GM19025 (cell line): ENCODE results near the gene SARDH.

ENCODE experiments used
- ATAC-seq: cut with Tn5 transposase; IDR thresholded peaks from one replicate; pipeline ENCODE4 v1.9.1; 2021; ENCODE audit warnings: mild to moderate bottlenecking, low read depth, moderate library complexity; ENCODE audit not compliant: unreplicated experiment

Gene SARDH

DNA sequence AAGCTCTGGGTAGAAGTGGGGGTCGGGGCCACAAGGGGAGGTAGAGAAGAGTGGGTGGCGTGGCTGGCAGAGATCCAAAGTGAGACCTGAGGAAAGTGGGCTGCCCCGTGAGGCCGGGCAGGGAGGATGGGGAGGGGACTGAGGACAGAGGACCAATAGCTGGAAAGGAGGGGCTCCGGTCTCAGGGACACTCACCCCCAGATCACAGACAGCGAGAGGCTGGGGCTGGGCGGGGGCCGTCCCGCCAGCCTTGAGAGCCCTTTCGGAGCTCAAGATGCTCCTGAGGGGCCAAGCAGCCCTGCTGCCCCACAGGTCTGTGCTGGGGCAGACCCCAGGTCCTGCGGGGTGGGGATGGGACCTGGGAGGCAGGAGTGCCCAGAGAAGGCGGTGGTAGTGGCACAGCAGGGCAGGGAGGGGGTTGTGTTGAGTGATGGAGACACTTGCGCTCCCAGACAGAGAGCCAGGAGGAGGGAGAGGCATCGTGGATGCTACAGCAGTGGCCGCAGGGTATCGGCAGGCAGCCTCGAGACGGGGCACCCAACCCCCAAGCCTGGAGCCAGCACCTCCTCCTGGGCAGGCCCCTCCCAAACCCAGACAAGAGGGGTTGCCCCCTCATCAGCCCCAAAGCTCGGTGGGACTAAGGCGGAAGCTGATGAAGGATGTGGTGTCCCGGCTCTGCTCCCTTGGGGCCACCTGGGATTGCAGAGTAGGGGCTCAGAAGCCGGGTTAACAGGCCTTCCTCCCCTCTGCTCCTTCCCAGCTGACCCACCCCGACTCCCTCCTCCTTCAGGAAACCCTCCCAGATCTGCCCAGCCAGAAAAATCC, 3.4 kb downstream of the SARDH start:
- no peak for ATAC-seq

- ATAC-seq = no peak
Measured at GRCh38 chr9:133733796-133734533, 4.2 kb downstream of the SARDH start.

GRCh38 chr9:133733421-133733795, 4.7 kb downstream of the SARDH start:
- no peak for ATAC-seq

DNA sequence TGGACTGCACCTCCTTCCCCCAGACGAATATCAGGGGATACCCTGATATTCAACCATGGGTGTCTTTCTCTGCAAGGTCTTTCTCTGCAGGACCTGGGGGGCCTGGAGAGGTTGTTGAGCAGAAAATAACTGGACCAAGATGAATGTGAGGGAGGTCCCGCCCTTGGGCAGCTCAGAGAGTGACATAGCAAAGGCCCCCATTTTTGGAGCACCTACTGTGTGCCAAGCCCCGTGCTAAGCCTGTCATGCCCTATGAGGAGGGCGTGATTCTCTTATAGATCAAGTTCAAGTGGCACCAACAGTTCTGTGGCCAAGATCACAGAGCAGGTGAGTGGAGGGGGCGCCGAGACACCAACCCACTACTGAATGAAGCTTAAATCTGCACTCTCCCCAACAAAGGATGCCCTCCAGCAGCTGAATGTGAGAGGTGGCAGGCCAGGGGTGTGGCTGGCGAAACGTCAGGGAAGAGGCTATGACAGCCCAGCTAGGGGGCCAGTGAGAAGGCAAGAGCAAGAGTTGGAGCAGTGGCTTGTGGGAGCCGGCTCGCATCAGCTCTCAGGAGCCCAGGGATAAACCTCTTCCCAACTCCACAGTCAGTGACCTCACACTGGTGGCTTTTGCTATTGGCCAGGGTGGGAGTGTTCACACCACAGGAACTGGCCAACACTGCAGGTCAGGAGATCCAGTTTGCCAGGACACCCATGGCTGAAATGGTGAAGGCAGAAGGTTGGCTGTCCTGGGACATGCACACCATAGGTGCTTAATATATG, 5.3 kb downstream of the SARDH start:
- ATAC-seq = no peak

GRCh38 chr9:133731876-133732638, 6.1 kb downstream of the SARDH start:
- no peak for ATAC-seq

GRCh38 chr9:133730994-133731715, 7.0 kb downstream of the SARDH start:
- no peak for ATAC-seq

DNA sequence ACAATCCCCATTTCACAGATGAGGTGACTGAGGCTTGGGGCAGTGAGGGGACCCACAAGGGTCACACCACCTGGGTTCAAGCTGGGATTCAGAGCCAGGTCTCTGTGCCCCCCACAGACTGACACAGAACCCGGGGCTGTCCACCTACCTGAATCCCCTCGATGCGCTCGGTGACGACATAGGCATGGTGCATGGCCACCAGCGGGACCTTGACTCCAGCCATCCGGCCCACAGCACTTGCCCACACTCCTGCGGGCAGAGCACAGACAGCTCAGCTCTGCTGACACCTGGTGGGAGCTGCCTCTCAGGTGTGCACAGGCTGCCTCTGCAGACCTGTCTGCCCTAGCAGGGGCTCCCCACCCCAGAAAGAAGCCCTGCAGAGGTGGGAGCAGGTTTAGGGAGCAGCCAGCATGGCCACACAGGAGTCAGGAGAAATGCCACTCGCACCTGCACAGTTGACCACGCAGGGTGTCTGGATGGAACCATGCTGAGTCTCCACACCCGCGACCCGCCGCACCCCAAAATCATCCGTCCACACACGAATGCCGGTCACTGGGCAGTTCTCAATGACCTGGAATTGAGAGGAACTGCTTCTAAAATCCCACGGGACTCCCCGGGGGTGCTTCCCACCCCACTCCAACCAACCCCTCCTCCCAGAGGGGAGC, 8.4 kb downstream of the SARDH start:
- ATAC-seq = no peak

GRCh38 chr9:133728856-133729616, 9.1 kb downstream of the SARDH start:
- no peak for ATAC-seq

DNA sequence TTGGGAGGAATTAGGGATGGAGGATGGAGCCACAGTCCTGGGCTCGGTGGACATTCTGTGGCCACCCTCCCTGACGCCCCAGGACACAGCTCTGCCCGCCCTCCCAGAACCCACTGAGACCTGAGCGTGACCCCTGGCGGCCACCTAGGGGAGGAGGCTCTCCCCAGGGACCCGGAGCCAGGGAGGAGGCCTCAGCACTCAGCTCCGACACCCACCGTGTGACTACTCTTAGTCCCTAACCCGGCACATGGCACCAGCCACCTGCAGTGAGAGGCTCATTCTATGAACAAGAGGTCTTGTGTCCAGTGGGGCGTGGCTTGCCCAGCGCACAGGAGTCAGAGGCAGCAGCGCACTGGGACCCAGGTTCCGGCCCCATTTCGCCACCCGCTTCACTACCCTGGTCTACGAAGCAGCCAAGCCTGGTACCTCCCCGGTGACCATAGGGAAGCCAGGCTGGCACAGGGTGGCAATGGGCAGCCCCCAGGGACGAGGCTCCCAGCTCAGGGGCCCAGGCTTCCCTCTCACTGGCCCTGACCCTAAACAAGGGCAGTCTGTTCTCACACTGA, 10.2 kb downstream of the SARDH start:
- ATAC-seq = no peak

DNA sequence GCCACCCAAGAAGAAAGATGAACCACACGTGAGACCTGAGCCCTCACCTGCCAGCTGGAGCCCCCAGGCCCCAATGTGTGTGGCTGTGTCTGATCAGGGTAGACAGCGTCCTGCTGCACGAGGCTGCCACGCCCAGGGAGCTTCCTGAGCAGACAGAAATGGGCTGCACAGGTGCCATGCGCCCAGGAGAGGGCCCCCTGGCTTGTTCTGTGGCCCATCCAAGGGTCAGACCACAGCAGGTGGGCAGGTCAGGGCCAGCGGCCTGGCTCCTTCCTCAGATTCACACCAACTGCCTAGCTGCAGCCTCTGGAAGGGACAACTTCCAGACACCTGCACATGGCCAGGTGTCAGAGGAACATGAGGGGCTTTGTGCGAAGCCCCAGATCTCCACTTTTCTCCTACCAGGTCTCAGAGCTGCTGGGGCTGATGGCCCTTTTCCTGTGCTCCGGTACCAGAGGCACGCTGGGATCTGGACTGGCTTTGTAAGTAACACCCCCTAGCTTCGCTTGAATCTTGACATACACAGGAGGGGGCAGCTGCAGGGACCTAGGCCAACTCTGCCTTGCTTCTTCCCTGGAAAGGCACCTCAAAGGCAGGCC, 10.8 kb downstream of the SARDH start:
- no peak for ATAC-seq

GRCh38 chr9:133726401-133727276, 11.5 kb downstream of the SARDH start:
- ATAC-seq = no peak

DNA sequence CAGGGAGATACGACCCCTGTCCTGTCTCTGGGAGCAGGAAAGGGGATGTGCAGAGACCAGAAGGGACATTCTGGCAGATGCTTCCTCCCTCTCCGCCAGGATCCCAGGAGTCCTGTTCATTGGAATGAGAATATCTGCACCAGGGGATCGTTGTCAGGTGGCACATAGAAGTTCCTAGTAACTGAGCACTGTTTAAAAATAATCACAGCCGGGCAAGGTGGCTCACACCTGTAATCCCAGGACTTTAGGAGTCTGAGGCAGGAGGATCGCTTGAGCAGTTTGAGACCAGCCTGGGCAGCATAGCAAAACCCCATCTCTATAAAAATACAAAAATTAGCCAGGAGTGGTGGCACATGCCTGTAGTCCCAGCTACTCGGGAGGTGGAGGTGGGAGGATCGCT, 12.3 kb downstream of the SARDH start:
- ATAC-seq = no peak

DNA sequence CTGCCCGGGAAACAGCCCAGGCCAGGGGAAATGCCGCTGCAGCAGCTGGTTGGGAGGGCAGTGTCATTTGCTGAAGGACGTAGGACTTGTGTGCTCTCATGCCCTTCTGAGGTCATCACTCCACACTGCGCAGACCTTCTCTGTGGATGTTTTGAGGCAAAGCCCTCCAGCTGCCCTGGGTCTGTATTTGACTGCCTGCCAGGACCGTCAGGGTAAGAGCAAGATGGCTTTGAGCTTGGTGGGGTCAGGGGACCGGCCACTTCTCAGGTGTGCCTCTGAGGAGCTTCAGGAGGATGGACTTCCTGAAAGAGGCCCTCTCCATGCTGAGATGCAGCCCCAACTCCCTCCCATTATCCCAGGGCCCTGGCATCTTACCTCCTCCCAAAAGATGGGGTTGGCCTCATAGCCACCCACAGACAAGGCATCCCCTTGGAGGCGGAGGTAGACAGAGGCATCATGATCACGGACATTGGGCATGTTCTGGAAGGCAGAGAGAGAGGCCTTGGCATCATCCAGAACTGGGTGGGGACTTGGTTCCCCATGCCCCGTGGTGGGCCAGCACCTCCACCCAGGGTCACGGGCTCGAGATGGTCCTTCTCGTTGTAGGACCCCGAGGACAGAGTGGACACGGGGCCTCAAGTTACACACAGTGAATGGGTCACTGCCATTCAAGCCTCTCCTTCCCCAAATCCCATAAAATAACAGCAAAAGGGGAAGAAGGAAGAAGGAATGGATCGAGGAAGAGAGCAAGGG, 19.4 kb downstream of the SARDH start:
- ATAC-seq = no peak

DNA sequence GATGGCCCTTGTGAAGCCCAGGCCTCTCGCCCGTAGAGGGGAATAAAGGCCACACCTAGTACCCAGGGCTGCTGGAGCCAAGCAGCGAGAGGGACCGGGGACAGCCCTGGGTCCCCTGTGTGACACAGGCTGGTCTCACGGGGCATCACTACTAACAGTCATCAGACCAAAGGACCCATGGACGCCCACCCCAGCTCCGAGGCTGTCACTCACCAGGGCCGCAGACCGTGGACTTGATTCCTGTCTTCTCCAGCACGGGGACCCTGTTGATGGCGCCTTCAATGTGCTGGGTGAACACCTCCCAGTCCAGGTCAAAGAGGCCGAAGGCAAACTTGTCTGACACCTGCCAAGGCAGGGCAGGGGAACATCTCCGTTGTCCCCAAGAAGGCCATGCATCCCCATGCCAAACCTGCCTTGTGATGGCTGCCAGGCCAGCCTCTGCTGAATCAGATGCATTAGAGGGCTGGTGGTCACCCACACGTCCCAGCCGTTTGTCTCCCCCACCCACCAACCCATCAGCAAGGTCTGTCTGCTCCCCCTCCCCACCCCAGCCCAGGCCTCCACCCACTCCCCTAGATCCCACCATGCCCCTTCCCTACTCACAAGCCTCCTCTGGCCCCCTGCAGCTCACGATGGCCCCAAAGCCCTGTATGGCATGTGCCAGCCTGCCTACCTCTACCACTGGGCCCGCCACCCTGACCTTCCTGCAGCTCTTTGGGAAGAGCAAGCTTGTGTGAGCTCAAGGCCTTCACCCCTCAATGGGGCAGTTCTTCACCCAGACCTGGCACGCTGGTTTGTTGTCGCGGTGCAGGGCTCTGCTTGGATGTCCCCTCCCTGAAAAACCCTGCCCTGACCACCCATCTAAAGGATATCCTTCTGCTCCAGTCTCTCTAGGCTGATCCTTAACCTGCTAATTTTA, 20.8 kb downstream of the SARDH start:
- ATAC-seq = no peak

DNA sequence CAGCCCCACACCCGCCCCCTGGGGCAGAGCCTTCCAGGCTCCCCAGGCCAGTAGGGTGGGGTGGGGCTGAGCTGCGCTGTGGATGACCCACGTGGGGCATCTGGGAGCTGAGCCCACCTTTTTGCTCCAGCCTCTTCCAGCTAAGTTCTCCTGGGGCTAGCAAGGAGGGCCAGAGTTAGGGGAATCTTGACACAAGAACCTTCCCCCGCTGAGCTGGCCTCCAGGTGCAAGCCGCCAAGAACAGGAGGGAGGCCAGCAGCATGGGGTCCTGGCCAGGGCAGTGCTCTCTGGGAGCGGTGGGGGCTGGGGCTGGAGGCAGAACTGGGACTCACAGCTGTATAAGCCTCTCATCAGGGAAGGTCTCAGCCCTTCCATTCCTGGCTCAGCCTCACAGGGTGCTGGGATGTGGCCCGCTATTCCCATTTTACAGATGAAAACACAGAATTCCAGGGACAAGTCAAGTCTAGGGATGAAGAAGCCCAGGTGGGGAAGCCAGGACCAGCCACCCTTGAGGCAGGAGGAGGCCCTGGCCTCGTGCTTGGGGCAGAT, 21.5 kb downstream of the SARDH start:
- ATAC-seq = no peak
